Endodermal cell (in vitro differentiated cells): ENCODE results near the gene ABLIM1. TPM values are rescaled to one million over a fixed set of nuclear protein-coding genes. Genes with fewer than 3 reads are reported as not detected.

Experiments
- DNase-seq: peaks from one replicate; pipeline ENCODE4 v3.0.0-alpha.2; 2017
- H3K27ac ChIP-seq: 2 replicates; pipeline ENCODE4 v1.5.1; 2013; ENCODE audit warnings: mild to moderate bottlenecking, low read depth, low read length, moderate library complexity
- H3K27me3 ChIP-seq: 2 replicates; pipeline ENCODE4 v1.6.1; 2013; ENCODE audit warnings: mild to moderate bottlenecking, low read length, moderate library complexity; ENCODE audit not compliant: insufficient read depth, control insufficient read depth, poor library complexity, severe bottlenecking
- H3K36me3 ChIP-seq: 2 replicates; pipeline ENCODE4 v1.7.0; 2013; ENCODE audit warnings: mild to moderate bottlenecking, low read length, moderate library complexity; ENCODE audit not compliant: control insufficient read depth, insufficient read depth
- H3K4me1 ChIP-seq: one replicate; pipeline ENCODE4 v1.7.0; 2013; ENCODE audit warnings: low read length; ENCODE audit not compliant: control insufficient read depth, insufficient read depth
- H3K4me3 ChIP-seq: 2 replicates; pipeline ENCODE4 v1.5.1; 2013; ENCODE audit warnings: mild to moderate bottlenecking, low read length, moderate library complexity
- H3K9ac ChIP-seq: 2 replicates; pipeline ENCODE4 v1.6.1; 2013; ENCODE audit warnings: mild to moderate bottlenecking, low read length, moderate library complexity; ENCODE audit not compliant: poor library complexity, severe bottlenecking; ENCODE audit errors: extremely low read depth
- H3K9me3 ChIP-seq: 2 replicates; pipeline ENCODE4 v1.6.1; 2013; ENCODE audit warnings: mild to moderate bottlenecking, low read length, moderate library complexity; ENCODE audit not compliant: control insufficient read depth
- H3K27ac Mint-ChIP-seq: 2 replicates; pipeline ENCODE4 v1.8.0; 2020; ENCODE audit warnings: mixed read lengths
- H3K27me3 Mint-ChIP-seq: 2 replicates; pipeline ENCODE4 v1.8.0; 2021; ENCODE audit warnings: mild to moderate bottlenecking, mixed read lengths; ENCODE audit not compliant: insufficient read depth
- H3K36me3 Mint-ChIP-seq: 2 replicates; pipeline ENCODE4 v1.8.0; 2020; ENCODE audit warnings: low read depth, mixed read lengths
- H3K4me1 Mint-ChIP-seq: 2 replicates; pipeline ENCODE4 v1.8.0; 2020; ENCODE audit warnings: mixed read lengths
- H3K4me3 Mint-ChIP-seq: 2 replicates; pipeline ENCODE4 v1.8.0; 2020; ENCODE audit warnings: mild to moderate bottlenecking, moderate library complexity, mixed read lengths
- H3K9me3 Mint-ChIP-seq: 2 replicates; pipeline ENCODE4 v1.8.0; 2020; ENCODE audit warnings: mild to moderate bottlenecking, mixed read lengths
- CTCF ChIP-seq: fragments of 200-600 bp; sonication (generic); conservative IDR thresholded peaks from 2 replicates; pipeline ENCODE4 v1.5.0; 2021; ENCODE audit warnings: antibody characterized with exemption, mild to moderate bottlenecking
- WGBS, 2 experiments: methylation state at CpG; one replicate each; pipeline versions ENCODE4 v1.1.5 to v1.1.7; 2013; ENCODE audit warnings: missing lambda C conversion rate in 2 of 2, mixed read lengths in 1 of 2; ENCODE audit not compliant: insufficient coverage in 1 of 2, insufficient read length in 1 of 2; 5-methylcytosine and 5-hydroxymethylcytosine counted together
- total RNA-seq, 2 donors: library from RNA; stranded (reverse); fragmentation: NEBNext Ultra II Directional in 1 of 2; extraction: Animal tissue kit (Norgen Biotek cat#: 25700) in 1 of 2; gene quantifications; 2 replicates in 1 of 2; 3 replicates in 1 of 2; pipeline ENCODE4 v1.2.1, GENCODE V29; 2021

ABLIM1 gene
- total RNA-seq, 2 donors from 2014 or later, result 39.3 to 49.3 TPM

GRCh38 chr10:114603303-114603702 is 54.8 kb downstream of the ABLIM1 start:
- Histone ChIP-seq H3K27me3 (no peaks in the 10 kb centered on the region), H3K4me1 (peaks cover 8% of the 10 kb centered on the region), H3K36me3 (no peaks in the 10 kb centered on the region), H3K4me3 (no peak overlapping the region), H3K27ac (no peak overlapping the region), H3K9me3 (no peaks in the 10 kb centered on the region), H3K9ac (no peak overlapping the region)
- TF ChIP-seq CTCF, result no peak
- DNase-seq, result no peak
- Mint-ChIP-seq H3K27ac (no peak overlapping the region), H3K4me3 (no peak overlapping the region), H3K27me3 (no peaks in the 10 kb centered on the region), H3K36me3 (no peaks in the 10 kb centered on the region), H3K4me1 (peaks cover 11% of the 10 kb centered on the region), H3K9me3 (no peaks in the 10 kb centered on the region)
- 100% methylated on average over 1 of the region's 1 CpG; no CpG with 5 or more reads in 1 of the 2 experiments for WGBS, 2 experiments

GRCh38 chr10:114600057-114600456 is 58.0 kb downstream of the ABLIM1 start:
- Histone ChIP-seq H3K36me3 (no peaks in the 10 kb centered on the region), H3K27ac (no peak overlapping the region), H3K9ac (no peak overlapping the region), H3K4me3 (no peak overlapping the region), H3K27me3 (no peaks in the 10 kb centered on the region), H3K4me1 (no peaks in the 10 kb centered on the region), H3K9me3 (no peaks in the 10 kb centered on the region)
- DNase-seq, result no peak
- Mint-ChIP-seq H3K4me1 (peaks cover 2% of the 10 kb centered on the region), H3K27ac (no peak overlapping the region), H3K4me3 (no peak overlapping the region), H3K9me3 (no peaks in the 10 kb centered on the region), H3K36me3 (no peaks in the 10 kb centered on the region), H3K27me3 (no peaks in the 10 kb centered on the region)
- WGBS, 2 experiments, result 92 to 96% methylated on average over 3 of the region's 3 CpGs
- no peak for TF ChIP-seq CTCF

- H3K27me3 ChIP-seq, result no peaks in the 10 kb centered on the region
- no peak for DNase-seq
- H3K9ac ChIP-seq, result no peak overlapping the region
- Mint-ChIP-seq H3K4me3 (no peak overlapping the region), H3K9me3 (no peaks in the 10 kb centered on the region), H3K27me3 (no peaks in the 10 kb centered on the region), H3K4me1 (no peaks in the 10 kb centered on the region), H3K27ac (no peak overlapping the region), H3K36me3 (no peaks in the 10 kb centered on the region)
- TF ChIP-seq CTCF, result no peak
- no peaks in the 10 kb centered on the region for H3K4me1 ChIP-seq
- H3K36me3 ChIP-seq, result no peaks in the 10 kb centered on the region
- WGBS, 2 experiments, result 86 to 88% methylated on average over 3 to 5 of the region's 5 CpGs
- no peaks in the 10 kb centered on the region for H3K9me3 ChIP-seq
- no peak overlapping the region for H3K27ac ChIP-seq
- H3K4me3 ChIP-seq, result no peak overlapping the region
Observed at GRCh38 chr10:114596793-114597192, 61.3 kb downstream of the ABLIM1 start.
